Mesendoderm (in vitro differentiated cells): ENCODE measurements around the gene ASF1A.
A peak's percentile ranks its signal among the peaks of the same experiment; 100 is the strongest.

Experiments
- DNase-seq: peaks from one replicate; pipeline ENCODE4 v3.0.0; 2013
- H2AK5ac ChIP-seq: 2 replicates; pipeline ENCODE4 v1.6.1; 2013; ENCODE audit warnings: low read length, inconsistent platforms
- H2BK120ac ChIP-seq: 2 replicates; pipeline ENCODE4 v1.6.1; 2013; ENCODE audit warnings: low read depth, mild to moderate bottlenecking, low read length, moderate library complexity, mixed read lengths
- H2BK15ac ChIP-seq: replicated peaks from 2 replicates; pipeline ENCODE4 v1.6.1; 2013; ENCODE audit warnings: low read depth, mild to moderate bottlenecking, moderate library complexity
- H2BK5ac ChIP-seq: 2 replicates; pipeline ENCODE4 v1.6.1; 2013; ENCODE audit warnings: low read length, inconsistent platforms
- H3K18ac ChIP-seq: 2 replicates; pipeline ENCODE4 v1.6.1; 2013; ENCODE audit warnings: mild to moderate bottlenecking, low read length, mixed read lengths
- H3K23ac ChIP-seq: one replicate; pipeline ENCODE4 v1.6.1; 2013; ENCODE audit warnings: low read length
- H3K27ac ChIP-seq: 2 replicates; pipeline ENCODE4 v1.5.1; 2013; ENCODE audit warnings: low read depth, mild to moderate bottlenecking, inconsistent platforms, low read length, moderate library complexity
- H3K27me3 ChIP-seq: 2 replicates; pipeline ENCODE4 v1.6.1; 2013; ENCODE audit warnings: low read length, control low read depth, mild to moderate bottlenecking, inconsistent platforms; ENCODE audit not compliant: insufficient read depth, poor library complexity
- H3K36me3 ChIP-seq: 2 replicates; pipeline ENCODE4 v1.6.1; 2013; ENCODE audit warnings: low read length, inconsistent platforms; ENCODE audit not compliant: control insufficient read depth, insufficient read depth
- H3K4ac ChIP-seq: one replicate; pipeline ENCODE4 v1.6.1; 2013; ENCODE audit warnings: low read depth, mild to moderate bottlenecking, low read length, moderate library complexity
- H3K4me1 ChIP-seq: 2 replicates; pipeline ENCODE4 v1.6.1; 2013; ENCODE audit warnings: low read depth, low read length, inconsistent platforms; ENCODE audit not compliant: control insufficient read depth
- H3K4me2 ChIP-seq: 2 replicates; pipeline ENCODE4 v1.6.1; 2013; ENCODE audit warnings: low read length
- H3K4me3 ChIP-seq: 2 replicates; pipeline ENCODE4 v1.5.1; 2013; ENCODE audit warnings: mild to moderate bottlenecking, low read length
- H3K56ac ChIP-seq: one replicate; pipeline ENCODE4 v1.6.1; 2013; ENCODE audit warnings: low read length
- H3K79me1 ChIP-seq: 2 replicates; pipeline ENCODE4 v1.6.1; 2013; ENCODE audit warnings: low read length, inconsistent platforms
- H3K79me2 ChIP-seq: 2 replicates; pipeline ENCODE4 v1.6.1; 2013; ENCODE audit warnings: mild to moderate bottlenecking, low read length; ENCODE audit not compliant: control insufficient read depth, insufficient read depth
- H3K9ac ChIP-seq: 2 replicates; pipeline ENCODE4 v1.6.1; 2013; ENCODE audit warnings: low read length, inconsistent platforms
- H4K5ac ChIP-seq: one replicate; pipeline ENCODE4 v1.6.1; 2013; ENCODE audit warnings: low read length
- H4K8ac ChIP-seq: one replicate; pipeline ENCODE4 v1.6.1; 2013; ENCODE audit warnings: low read depth, mild to moderate bottlenecking, control low read depth, low read length, moderate library complexity
- WGBS: extraction: QIAGEN DNeasy Blood & Tissue Kit; methylation state at CpG from one replicate; pipeline ENCODE4 v1.1.7; 2013; ENCODE audit warnings: low lambda C conversion rate, missing lambda C conversion rate; ENCODE audit not compliant: insufficient coverage; ENCODE audit errors: extremely low coverage; 5-methylcytosine and 5-hydroxymethylcytosine counted together

The ASF1A gene

DNA sequence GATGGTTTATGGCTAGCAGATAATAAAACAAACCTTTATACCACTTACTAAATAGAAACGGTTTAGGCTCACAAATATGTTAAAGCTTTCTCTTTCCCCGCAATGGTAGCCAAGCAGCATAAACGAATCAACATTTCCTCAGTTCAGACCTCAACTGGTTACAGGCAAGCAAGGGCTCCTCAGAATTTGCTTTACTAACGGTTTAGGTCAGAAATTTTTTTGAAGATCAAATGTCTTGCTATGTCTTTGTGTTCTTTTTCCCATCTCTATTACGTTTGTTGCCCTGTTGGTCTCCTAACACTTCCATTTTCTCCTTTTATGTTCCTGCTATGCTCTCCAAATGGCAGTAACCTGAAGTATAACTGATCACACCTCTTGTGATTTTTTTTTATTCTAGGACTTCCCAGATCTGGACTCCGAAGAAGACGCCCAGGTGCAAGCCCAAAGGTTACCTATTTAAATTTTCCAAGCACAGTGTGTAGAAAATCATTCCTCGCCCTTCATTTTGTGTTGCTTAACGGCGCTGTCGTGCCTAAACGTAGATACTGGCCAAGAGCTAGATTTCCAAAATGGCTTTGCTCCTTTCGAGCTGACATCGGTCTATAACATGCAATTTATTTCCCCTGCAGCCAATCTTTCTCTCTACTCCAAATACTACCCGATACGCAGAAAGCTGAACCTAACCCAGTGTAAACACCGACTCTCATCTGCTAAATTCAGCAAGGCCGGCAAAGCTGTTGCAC lies 717 bp upstream of the ASF1A start:
- peak; percentile 86 for DNase-seq
- peak overlapping the region; percentile 94 for H3K56ac ChIP-seq
- peak overlapping the region; percentile 97 for H3K18ac ChIP-seq
- H2BK15ac ChIP-seq: peak overlapping the region; percentile 80
- no CpG with 5 or more reads among the region's 18 CpGs for WGBS
- H3K23ac ChIP-seq: no peak overlapping the region
- H2AK5ac ChIP-seq: no peak overlapping the region
- H4K8ac ChIP-seq: no peak overlapping the region
- peaks cover 28% of the 10 kb centered on the region for H3K79me2 ChIP-seq
- no peak overlapping the region for H2BK120ac ChIP-seq
- H3K79me1 ChIP-seq: peaks cover 2% of the 10 kb centered on the region
- H3K4ac ChIP-seq: peak overlapping the region; percentile 91
- H2BK5ac ChIP-seq: peak overlapping the region; percentile 71
- peak overlapping the region; percentile 71 for H4K5ac ChIP-seq
- peaks cover 6% of the 10 kb centered on the region for H3K4me1 ChIP-seq
- H3K4me3 ChIP-seq: peak overlapping the region; percentile 82
- H3K27ac ChIP-seq: peak overlapping the region; percentile 81
- H3K36me3 ChIP-seq: no peaks in the 10 kb centered on the region
- H3K27me3 ChIP-seq: no peaks in the 10 kb centered on the region
- peak overlapping the region; percentile 88 for H3K4me2 ChIP-seq
- H3K9ac ChIP-seq: peak overlapping the region; percentile 90

- Histone ChIP-seq H3K79me2 (peaks cover 40% of the 10 kb centered on the region), H3K79me1 (peaks cover 2% of the 10 kb centered on the region), H3K36me3 (no peaks in the 10 kb centered on the region), H2BK15ac (no peak overlapping the region), H3K56ac (peak overlapping the region; percentile 97), H2BK5ac (peak overlapping the region; percentile 55), H3K4me3 (peak overlapping the region; percentile 94), H3K18ac (peak overlapping the region; percentile 64), H4K8ac (no peak overlapping the region), H3K23ac (peak overlapping the region; percentile 83), H3K4me2 (peak overlapping the region; percentile 12), H2BK120ac (no peak overlapping the region), H3K9ac (peak overlapping the region; percentile 95), H2AK5ac (no peak overlapping the region), H4K5ac (no peak overlapping the region), H3K4ac (peak overlapping the region; percentile 76), H3K27ac (peak overlapping the region; percentile 87), H3K27me3 (no peaks in the 10 kb centered on the region), H3K4me1 (peaks cover 6% of the 10 kb centered on the region)
- peak; percentile 65 for DNase-seq
- WGBS: no CpG with 5 or more reads among the region's 102 CpGs
These were observed 691 bp downstream of the ASF1A start for GRCh38 chr6:118894425-118895260.

- H3K36me3 ChIP-seq: no peaks in the 10 kb centered on the region
These were observed 1.3 kb downstream of the ASF1A start for GRCh38 chr6:118895261-118895560.

GRCh38 chr6:118895859-118896258 lies 1.9 kb downstream of the ASF1A start:
- Histone ChIP-seq H3K18ac (no peak overlapping the region), H2BK15ac (no peak overlapping the region), H3K79me1 (peaks cover 2% of the 10 kb centered on the region), H3K4me1 (peaks cover 6% of the 10 kb centered on the region), H3K56ac (no peak overlapping the region), H2AK5ac (no peak overlapping the region), H3K27me3 (no peaks in the 10 kb centered on the region), H4K8ac (no peak overlapping the region), H3K4me2 (no peak overlapping the region), H3K9ac (peak overlapping the region; percentile 74), H2BK5ac (no peak overlapping the region), H2BK120ac (no peak overlapping the region), H3K27ac (no peak overlapping the region), H3K23ac (no peak overlapping the region), H4K5ac (no peak overlapping the region), H3K36me3 (no peaks in the 10 kb centered on the region), H3K4me3 (no peak overlapping the region), H3K79me2 (peaks cover 48% of the 10 kb centered on the region), H3K4ac (no peak overlapping the region)
- DNase-seq: no peak
- WGBS: no CpG with 5 or more reads among the region's 2 CpGs

More at GRCh38 chr6:118895261-118895560, 1.3 kb downstream of the ASF1A start:
- H3K23ac ChIP-seq: no peak overlapping the region
- no peaks in the 10 kb centered on the region for H3K27me3 ChIP-seq
- no CpG with 5 or more reads among the region's 11 CpGs for WGBS
- H3K4me2 ChIP-seq: no peak overlapping the region
- no peak overlapping the region for H3K27ac ChIP-seq
- peak overlapping the region; percentile 76 for H3K4ac ChIP-seq
- H2BK5ac ChIP-seq: no peak overlapping the region
- H2AK5ac ChIP-seq: no peak overlapping the region
- H3K56ac ChIP-seq: peak overlapping the region; percentile 97
- no peak overlapping the region for H2BK120ac ChIP-seq
- DNase-seq: no peak
- peak overlapping the region; percentile 95 for H3K9ac ChIP-seq
- H3K18ac ChIP-seq: peak overlapping the region; percentile 64
- peaks cover 45% of the 10 kb centered on the region for H3K79me2 ChIP-seq
- H3K4me1 ChIP-seq: peaks cover 6% of the 10 kb centered on the region
- H3K79me1 ChIP-seq: peaks cover 2% of the 10 kb centered on the region
- H4K8ac ChIP-seq: no peak overlapping the region
- peak overlapping the region; percentile 94 for H3K4me3 ChIP-seq
- no peak overlapping the region for H4K5ac ChIP-seq
- no peak overlapping the region for H2BK15ac ChIP-seq

GRCh38 chr6:118896339-118897136 lies 2.6 kb downstream of the ASF1A start:
- Histone ChIP-seq H3K27me3 (no peaks in the 10 kb centered on the region), H3K56ac (peak overlapping the region; percentile 78), H4K8ac (no peak overlapping the region), H3K4me2 (peak overlapping the region; percentile 37), H3K4ac (peak overlapping the region; percentile 91), H2BK5ac (no peak overlapping the region), H3K27ac (no peak overlapping the region), H3K4me3 (peak overlapping the region; percentile 12), H3K9ac (peak overlapping the region; percentile 74), H3K18ac (peak overlapping the region; percentile 99), H2BK120ac (peak overlapping the region; percentile 73), H3K79me1 (peaks cover 2% of the 10 kb centered on the region), H3K4me1 (peaks cover 5% of the 10 kb centered on the region), H3K23ac (no peak overlapping the region), H2AK5ac (no peak overlapping the region), H3K36me3 (no peaks in the 10 kb centered on the region), H3K79me2 (peaks cover 51% of the 10 kb centered on the region), H4K5ac (no peak overlapping the region), H2BK15ac (peak overlapping the region; percentile 36)
- DNase-seq: peak; percentile 80
- no CpG with 5 or more reads among the region's 5 CpGs for WGBS
